MM.1S (cell line): Measurements from ENCODE around the gene RIPOR1.
A peak's percentile ranks its signal among the peaks of the same experiment; 100 is the strongest.

ENCODE experiments used
- DNase-seq: peaks from one replicate; pipeline ENCODE4 v3.0.0-alpha.2; 2015
- H2AFZ ChIP-seq: fragments of 300-600 bp; sonication (generic); 2 replicates; pipeline ENCODE4 v1.6.0; 2016; ENCODE audit warnings: antibody characterized with exemption, low read length
- H3F3A ChIP-seq: fragments of 300-600 bp; sonication (generic); 2 replicates; pipeline ENCODE4 v1.6.1; 2016; ENCODE audit warnings: mild to moderate bottlenecking, antibody characterized with exemption, low read length, moderate library complexity, mixed read lengths; ENCODE audit not compliant: insufficient read depth
- H3K27ac ChIP-seq: fragments of 300-600 bp; sonication (generic); 2 replicates; pipeline ENCODE4 v1.5.1; 2016; ENCODE audit warnings: mild to moderate bottlenecking, low read length
- H3K27me3 ChIP-seq: fragments of 300-600 bp; sonication (generic); replicated peaks from 2 replicates; pipeline ENCODE4 v1.6.0; 2016; ENCODE audit warnings: low read length; ENCODE audit not compliant: insufficient read depth
- H3K36me3 ChIP-seq: fragments of 300-600 bp; sonication (generic); replicated peaks from 2 replicates; pipeline ENCODE4 v1.6.1; 2016; ENCODE audit warnings: mild to moderate bottlenecking, low read length, mixed read lengths; ENCODE audit not compliant: insufficient read depth
- H3K4me1 ChIP-seq: fragments of 300-600 bp; sonication (generic); 2 replicates; pipeline ENCODE4 v1.6.1; 2016; ENCODE audit warnings: low read length, mixed read lengths
- H3K4me2 ChIP-seq: fragments of 300-600 bp; sonication (generic); 2 replicates; pipeline ENCODE4 v1.6.0; 2016; ENCODE audit warnings: low read depth, low read length
- H3K4me3 ChIP-seq: fragments of 300-600 bp; sonication (generic); 2 replicates; pipeline ENCODE4 v1.5.1; 2016; ENCODE audit warnings: low read length, mixed read lengths
- H3K79me2 ChIP-seq: fragments of 300-600 bp; sonication (generic); 2 replicates; pipeline ENCODE4 v1.6.1; 2016; ENCODE audit warnings: mixed run types, low read length, mixed read lengths
- H3K9ac ChIP-seq: fragments of 300-600 bp; sonication (generic); 2 replicates; pipeline ENCODE4 v1.6.1; 2016; ENCODE audit warnings: low read length, mixed read lengths
- H3K9me2 ChIP-seq: fragments of 300-600 bp; sonication (generic); replicated peaks from 2 replicates; pipeline ENCODE4 v1.6.1; 2016; ENCODE audit warnings: mild to moderate bottlenecking, low read length, mixed read lengths; ENCODE audit not compliant: insufficient read depth
- H3K9me3 ChIP-seq: fragments of 300-600 bp; sonication (generic); replicated peaks from 2 replicates; pipeline ENCODE4 v1.6.1; 2016; ENCODE audit warnings: mild to moderate bottlenecking, low read length, mixed read lengths; ENCODE audit not compliant: insufficient read depth
- H4K20me1 ChIP-seq: fragments of 300-600 bp; sonication (generic); 2 replicates; pipeline ENCODE4 v1.6.1; 2016; ENCODE audit warnings: mild to moderate bottlenecking, low read length, moderate library complexity, mixed read lengths; ENCODE audit not compliant: insufficient read depth
- EZH2 ChIP-seq: fragments of 300-600 bp; sonication (generic); optimal IDR thresholded peaks from 2 replicates; pipeline ENCODE3; 2017; ENCODE audit warnings: low read depth, mild to moderate bottlenecking, antibody characterized with exemption, low read length, mixed read lengths
- EZH2phosphoT487 ChIP-seq: fragments of 300-600 bp; sonication (generic); IDR thresholded peaks from 2 replicates; pipeline ENCODE4 v1.6.1; 2018; ENCODE audit warnings: antibody characterized with exemption, low read length
- TF ChIP-seq, protein P1 (sequence below): fragments of 300-600 bp; sonication (generic); IDR thresholded peaks from 2 replicates; pipeline ENCODE4 v1.5.1; 2016; ENCODE audit warnings: antibody characterized with exemption, low read length, mixed read lengths

The RIPOR1 gene

GRCh38 chr16:67562526-67562917 lies 33.9 kb downstream of the RIPOR1 start, which contains the start of gene CTCF:
TSS of gene CTCF (plus strand) at chr16:67562526. CDS start at chr16:67610833, 48,307 bp downstream.
- H3K9me3 ChIP-seq: no peaks in the 10 kb centered on the region
- TF ChIP-seq, protein P1, sequence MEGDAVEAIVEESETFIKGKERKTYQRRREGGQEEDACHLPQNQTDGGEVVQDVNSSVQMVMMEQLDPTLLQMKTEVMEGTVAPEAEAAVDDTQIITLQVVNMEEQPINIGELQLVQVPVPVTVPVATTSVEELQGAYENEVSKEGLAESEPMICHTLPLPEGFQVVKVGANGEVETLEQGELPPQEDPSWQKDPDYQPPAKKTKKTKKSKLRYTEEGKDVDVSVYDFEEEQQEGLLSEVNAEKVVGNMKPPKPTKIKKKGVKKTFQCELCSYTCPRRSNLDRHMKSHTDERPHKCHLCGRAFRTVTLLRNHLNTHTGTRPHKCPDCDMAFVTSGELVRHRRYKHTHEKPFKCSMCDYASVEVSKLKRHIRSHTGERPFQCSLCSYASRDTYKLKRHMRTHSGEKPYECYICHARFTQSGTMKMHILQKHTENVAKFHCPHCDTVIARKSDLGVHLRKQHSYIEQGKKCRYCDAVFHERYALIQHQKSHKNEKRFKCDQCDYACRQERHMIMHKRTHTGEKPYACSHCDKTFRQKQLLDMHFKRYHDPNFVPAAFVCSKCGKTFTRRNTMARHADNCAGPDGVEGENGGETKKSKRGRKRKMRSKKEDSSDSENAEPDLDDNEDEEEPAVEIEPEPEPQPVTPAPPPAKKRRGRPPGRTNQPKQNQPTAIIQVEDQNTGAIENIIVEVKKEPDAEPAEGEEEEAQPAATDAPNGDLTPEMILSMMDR: peak; percentile 33
- TF ChIP-seq EZH2phosphoT487: no peak
- no peaks in the 10 kb centered on the region for H3K9me2 ChIP-seq
- H3K27me3 ChIP-seq: no peaks in the 10 kb centered on the region
- peaks cover 86% of the 10 kb centered on the region for H3K79me2 ChIP-seq
- H3K4me2 ChIP-seq: peak within 1 kb of the TSS; percentile 91
- peaks cover 24% of the 10 kb centered on the region for H3K4me1 ChIP-seq
- peak; percentile 85 for DNase-seq
- H3K4me3 ChIP-seq: peak within 1 kb of the TSS; percentile 93
- H3K27ac ChIP-seq: peak within 1 kb of the TSS; percentile 100
- H4K20me1 ChIP-seq: no peaks in the 10 kb centered on the region
- peaks cover 47% of the 10 kb centered on the region for H3F3A ChIP-seq
- H3K36me3 ChIP-seq: peaks cover 3% of the 10 kb centered on the region; the same call in 1 of the 2 replicates
- peak within 1 kb of the TSS; percentile 63 for H2AFZ ChIP-seq
- H3K9ac ChIP-seq: peak within 1 kb of the TSS; percentile 100

DNA sequence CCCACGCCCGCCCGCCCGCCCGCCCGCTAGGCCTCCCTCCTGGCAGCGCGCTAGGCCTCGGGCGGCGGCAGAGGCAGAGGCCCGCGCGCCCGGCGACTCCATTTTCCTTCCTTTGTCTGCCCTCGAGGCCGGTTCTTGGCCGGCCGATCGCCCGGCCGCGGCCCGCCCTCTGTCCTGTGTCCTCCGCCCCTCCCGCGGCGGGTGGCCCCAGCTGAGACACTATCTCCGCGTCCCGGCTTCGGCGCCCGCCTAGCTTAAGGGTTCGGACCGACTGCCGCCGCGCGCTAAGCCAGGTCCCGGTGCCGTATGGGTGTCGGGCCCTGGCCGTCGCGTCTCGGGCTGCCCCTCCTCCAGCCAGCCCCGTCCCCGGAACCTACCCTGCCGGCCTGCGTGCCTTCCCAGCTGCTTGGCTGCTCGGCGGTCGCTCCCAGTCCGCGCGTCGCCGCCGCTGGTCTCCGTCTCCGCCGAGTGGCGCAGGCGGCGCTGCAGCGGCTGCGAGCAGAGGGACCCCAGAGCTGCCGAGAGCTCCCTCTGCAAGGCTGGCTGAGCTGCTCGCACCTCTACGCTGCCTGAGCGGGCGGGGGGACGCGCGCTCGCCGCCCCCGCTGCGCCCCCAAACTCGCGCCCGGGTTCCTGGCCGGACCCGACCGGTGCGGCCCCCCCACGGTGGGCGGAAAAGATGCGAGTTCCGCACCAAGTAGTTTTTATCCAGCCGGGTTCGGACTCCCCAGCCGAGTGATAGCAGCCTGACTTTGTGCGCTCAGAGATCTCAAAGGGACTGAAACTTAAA lies 34.5 kb downstream of the RIPOR1 start:
- Histone ChIP-seq H2AFZ (peak overlapping the region; percentile 63; the same call in 1 of the 2 replicates), H3K9me2 (no peaks in the 10 kb centered on the region), H3F3A (peaks cover 47% of the 10 kb centered on the region), H3K79me2 (peaks cover 86% of the 10 kb centered on the region), H3K27ac (peak overlapping the region; percentile 100), H4K20me1 (no peaks in the 10 kb centered on the region), H3K4me2 (peak overlapping the region; percentile 91), H3K4me3 (peak overlapping the region; percentile 93), H3K36me3 (peaks cover 3% of the 10 kb centered on the region; the same call in 1 of the 2 replicates), H3K9me3 (no peaks in the 10 kb centered on the region), H3K4me1 (peaks cover 24% of the 10 kb centered on the region), H3K27me3 (no peaks in the 10 kb centered on the region), H3K9ac (peak overlapping the region; percentile 100)
- DNase-seq: peak; percentile 66
- TF ChIP-seq EZH2 (no peak), EZH2phosphoT487 (no peak)
- TF ChIP-seq, protein P1: peak; percentile 19

DNA sequence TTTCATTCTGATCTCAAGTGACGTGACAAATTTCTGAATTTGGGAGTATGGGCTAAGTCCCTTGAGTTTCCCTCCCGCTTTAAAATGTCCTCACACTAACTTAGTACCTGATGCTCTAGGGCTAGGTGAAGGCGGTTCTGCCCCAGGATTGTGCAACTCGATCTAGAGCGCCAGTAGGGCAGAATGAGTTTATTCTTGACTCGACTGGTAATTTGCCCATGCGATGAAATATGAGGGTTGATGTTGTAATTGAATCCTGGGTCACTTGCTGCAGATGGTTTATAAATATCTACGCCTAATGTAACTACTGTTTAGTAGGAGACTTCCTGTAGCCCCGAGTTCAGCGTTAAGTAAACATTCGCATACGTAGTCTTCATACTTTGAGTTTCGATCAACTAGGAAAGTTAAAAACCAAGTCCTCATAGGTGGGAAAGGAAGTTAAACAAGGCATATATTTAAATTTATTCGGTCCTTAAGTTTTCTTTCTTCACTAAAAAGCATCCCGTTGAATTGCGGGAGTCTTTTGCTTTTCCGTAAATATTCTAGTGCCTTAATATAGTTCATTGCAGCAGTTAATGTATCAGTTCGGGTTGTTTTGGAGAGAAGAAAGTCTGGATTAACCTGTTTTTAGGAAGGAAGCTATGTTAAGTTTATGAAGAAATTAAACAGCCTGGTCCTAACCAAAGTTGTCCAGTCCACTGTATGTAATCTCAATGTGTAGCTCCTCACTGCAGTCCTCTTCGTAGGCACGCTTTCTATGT lies 35.3 kb downstream of the RIPOR1 start:
- Histone ChIP-seq H3K9me3 (no peaks in the 10 kb centered on the region), H3K4me3 (peak overlapping the region; percentile 93), H3K27ac (peak overlapping the region; percentile 100), H3K4me2 (peak overlapping the region; percentile 91), H3K9me2 (no peaks in the 10 kb centered on the region), H3K9ac (peak overlapping the region; percentile 100), H2AFZ (peak overlapping the region; percentile 63; the same call in 1 of the 2 replicates), H3K27me3 (no peaks in the 10 kb centered on the region), H3K4me1 (peaks cover 24% of the 10 kb centered on the region), H3K36me3 (peaks cover 3% of the 10 kb centered on the region; the same call in 1 of the 2 replicates), H3F3A (peaks cover 47% of the 10 kb centered on the region), H4K20me1 (no peaks in the 10 kb centered on the region), H3K79me2 (peaks cover 86% of the 10 kb centered on the region)
- peak; percentile 81 for DNase-seq
- TF ChIP-seq EZH2phosphoT487 (no peak), EZH2 (no peak)
- TF ChIP-seq, protein P1: no peak
